Astrocyte (in vitro differentiated cells and primary cell): ENCODE measurements around the gene ENTHD1.

Experiments used
- EZH2 ChIP-seq: IDR thresholded peaks from 2 replicates; pipeline ENCODE4 v1.6.1; 2012; ENCODE audit warnings: mild to moderate bottlenecking, low read length, inconsistent platforms; ENCODE audit not compliant: insufficient read depth
- TF ChIP-seq, protein P1 (sequence below): IDR thresholded peaks from 2 replicates; pipeline ENCODE4 v1.5.1; 2011; ENCODE audit warnings: low read depth, mild to moderate bottlenecking, inconsistent platforms, low read length, moderate library complexity; ENCODE audit not compliant: insufficient read depth

DNA sequence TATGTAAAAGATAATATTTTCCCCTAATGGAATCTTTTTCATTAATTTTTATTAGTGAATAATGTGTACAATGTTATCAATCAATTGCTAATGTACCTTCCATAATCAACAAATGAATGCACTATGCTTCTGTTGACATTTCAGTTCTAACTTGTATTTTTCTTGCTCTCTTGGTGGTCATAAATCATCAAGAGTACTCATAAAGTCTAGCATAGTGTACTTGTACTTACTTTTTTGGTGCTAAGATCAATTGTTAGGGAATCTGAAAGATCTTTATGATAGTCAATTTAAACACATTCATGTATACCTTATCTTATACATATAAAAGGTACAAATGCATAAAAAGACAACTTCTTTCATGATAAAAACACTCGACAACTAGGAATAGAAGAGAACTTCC lies 10.5 kb downstream of the ENTHD1 start:
- TF ChIP-seq, protein P1, sequence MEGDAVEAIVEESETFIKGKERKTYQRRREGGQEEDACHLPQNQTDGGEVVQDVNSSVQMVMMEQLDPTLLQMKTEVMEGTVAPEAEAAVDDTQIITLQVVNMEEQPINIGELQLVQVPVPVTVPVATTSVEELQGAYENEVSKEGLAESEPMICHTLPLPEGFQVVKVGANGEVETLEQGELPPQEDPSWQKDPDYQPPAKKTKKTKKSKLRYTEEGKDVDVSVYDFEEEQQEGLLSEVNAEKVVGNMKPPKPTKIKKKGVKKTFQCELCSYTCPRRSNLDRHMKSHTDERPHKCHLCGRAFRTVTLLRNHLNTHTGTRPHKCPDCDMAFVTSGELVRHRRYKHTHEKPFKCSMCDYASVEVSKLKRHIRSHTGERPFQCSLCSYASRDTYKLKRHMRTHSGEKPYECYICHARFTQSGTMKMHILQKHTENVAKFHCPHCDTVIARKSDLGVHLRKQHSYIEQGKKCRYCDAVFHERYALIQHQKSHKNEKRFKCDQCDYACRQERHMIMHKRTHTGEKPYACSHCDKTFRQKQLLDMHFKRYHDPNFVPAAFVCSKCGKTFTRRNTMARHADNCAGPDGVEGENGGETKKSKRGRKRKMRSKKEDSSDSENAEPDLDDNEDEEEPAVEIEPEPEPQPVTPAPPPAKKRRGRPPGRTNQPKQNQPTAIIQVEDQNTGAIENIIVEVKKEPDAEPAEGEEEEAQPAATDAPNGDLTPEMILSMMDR, result no peak
- no peak for TF ChIP-seq EZH2
